Type B pancreatic cell (in vitro differentiated cells): ENCODE results near the gene ATP5PD. TPM values are rescaled to one million over a fixed set of nuclear protein-coding genes. Genes with fewer than 3 reads are reported as not detected.
A peak's percentile ranks its signal among the peaks of the same experiment; 100 is the strongest.

ENCODE experiments used
- DNase-seq: peaks from one replicate; pipeline ENCODE4 v3.0.0; 2021; ENCODE audit warnings: mixed read lengths; ENCODE audit not compliant: unreplicated experiment; ENCODE audit errors: extremely low spot score
- H3K27ac Mint-ChIP-seq: 2 replicates; pipeline ENCODE4 v1.8.0; 2021; ENCODE audit warnings: mild to moderate bottlenecking, mixed read lengths
- H3K27me3 Mint-ChIP-seq: 2 replicates; pipeline ENCODE4 v1.8.0; 2021; ENCODE audit warnings: mixed read lengths
- H3K36me3 Mint-ChIP-seq: 2 replicates; pipeline ENCODE4 v1.8.0; 2021; ENCODE audit warnings: mixed read lengths
- H3K4me1 Mint-ChIP-seq: one replicate; pipeline ENCODE4 v1.8.0; 2021; ENCODE audit warnings: mixed read lengths; ENCODE audit not compliant: unreplicated experiment
- H3K4me3 Mint-ChIP-seq: 2 replicates; pipeline ENCODE4 v1.8.0; 2021; ENCODE audit warnings: mild to moderate bottlenecking, mixed read lengths
- H3K9me3 Mint-ChIP-seq: 2 replicates; pipeline ENCODE4 v1.8.0; 2021; ENCODE audit warnings: mixed read lengths
- total RNA-seq: library from RNA; stranded (reverse); gene quantifications from 2 replicates; pipeline ENCODE4 v1.2.1, GENCODE V29; 2021; ENCODE audit warnings: low replicate concordance
- TF ChIP-seq, protein P1 (sequence below): fragments of 200-600 bp; sonication (generic); conservative IDR thresholded peaks from 2 replicates; pipeline ENCODE4 v1.5.0; 2021; ENCODE audit warnings: antibody characterized with exemption, mild to moderate bottlenecking

Gene ATP5PD
- total RNA-seq, 1 donor from 2014 or later = 239 TPM

DNA sequence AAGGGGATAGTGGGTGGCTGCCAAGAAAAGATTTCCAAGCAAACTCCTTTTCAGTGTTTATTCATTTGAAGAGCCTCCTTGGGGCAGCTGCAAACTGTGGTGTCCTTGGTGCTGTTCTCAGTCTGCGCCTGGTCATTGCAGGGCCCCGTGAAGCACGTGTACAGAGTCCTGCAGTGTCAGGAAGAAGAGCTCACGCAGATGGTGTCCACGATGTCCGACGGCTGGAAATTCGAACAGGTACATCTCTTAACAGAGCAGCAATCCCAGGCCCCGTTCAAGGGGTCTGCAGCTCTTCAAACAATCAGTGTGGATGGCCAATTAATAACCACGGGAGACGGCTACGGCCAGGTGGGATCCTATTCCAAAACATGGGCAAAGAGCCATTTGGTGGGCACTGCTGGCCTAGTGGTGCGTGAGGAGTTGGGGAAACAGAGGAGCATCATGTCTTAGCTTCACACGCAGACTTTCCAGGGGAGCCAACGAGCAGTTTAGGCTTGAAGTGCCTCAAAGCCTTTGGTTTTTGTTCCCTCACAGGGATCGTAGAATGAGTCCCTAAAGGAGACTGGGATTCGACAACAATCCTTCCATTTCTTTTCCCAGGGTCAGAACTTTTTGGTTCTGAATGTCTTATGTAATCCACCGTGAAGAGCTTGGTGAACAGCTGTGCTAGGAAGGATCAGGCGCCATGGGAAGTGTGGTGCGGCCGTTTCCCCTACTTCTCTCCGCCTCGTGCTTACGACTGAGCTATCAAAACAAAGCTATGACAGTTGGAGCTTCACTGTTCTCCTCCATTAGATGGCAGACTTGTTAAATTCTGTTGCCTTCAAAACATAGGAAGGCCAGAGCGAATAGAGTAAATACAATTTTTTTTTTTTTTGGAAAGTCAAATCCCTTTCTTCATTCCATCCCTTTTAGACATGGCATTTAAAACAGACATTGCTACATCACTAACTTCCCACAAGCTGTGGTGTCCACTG, 12.9 kb upstream of the ATP5PD start:
- DNase-seq = no peak
- TF ChIP-seq, protein P1, sequence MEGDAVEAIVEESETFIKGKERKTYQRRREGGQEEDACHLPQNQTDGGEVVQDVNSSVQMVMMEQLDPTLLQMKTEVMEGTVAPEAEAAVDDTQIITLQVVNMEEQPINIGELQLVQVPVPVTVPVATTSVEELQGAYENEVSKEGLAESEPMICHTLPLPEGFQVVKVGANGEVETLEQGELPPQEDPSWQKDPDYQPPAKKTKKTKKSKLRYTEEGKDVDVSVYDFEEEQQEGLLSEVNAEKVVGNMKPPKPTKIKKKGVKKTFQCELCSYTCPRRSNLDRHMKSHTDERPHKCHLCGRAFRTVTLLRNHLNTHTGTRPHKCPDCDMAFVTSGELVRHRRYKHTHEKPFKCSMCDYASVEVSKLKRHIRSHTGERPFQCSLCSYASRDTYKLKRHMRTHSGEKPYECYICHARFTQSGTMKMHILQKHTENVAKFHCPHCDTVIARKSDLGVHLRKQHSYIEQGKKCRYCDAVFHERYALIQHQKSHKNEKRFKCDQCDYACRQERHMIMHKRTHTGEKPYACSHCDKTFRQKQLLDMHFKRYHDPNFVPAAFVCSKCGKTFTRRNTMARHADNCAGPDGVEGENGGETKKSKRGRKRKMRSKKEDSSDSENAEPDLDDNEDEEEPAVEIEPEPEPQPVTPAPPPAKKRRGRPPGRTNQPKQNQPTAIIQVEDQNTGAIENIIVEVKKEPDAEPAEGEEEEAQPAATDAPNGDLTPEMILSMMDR = peak; percentile 49
- Mint-ChIP-seq H3K4me1 (no peaks in the 10 kb centered on the region), H3K4me3 (no peak overlapping the region), H3K27me3 (no peaks in the 10 kb centered on the region), H3K27ac (no peak overlapping the region), H3K9me3 (no peaks in the 10 kb centered on the region), H3K36me3 (peaks cover 12% of the 10 kb centered on the region)

DNA sequence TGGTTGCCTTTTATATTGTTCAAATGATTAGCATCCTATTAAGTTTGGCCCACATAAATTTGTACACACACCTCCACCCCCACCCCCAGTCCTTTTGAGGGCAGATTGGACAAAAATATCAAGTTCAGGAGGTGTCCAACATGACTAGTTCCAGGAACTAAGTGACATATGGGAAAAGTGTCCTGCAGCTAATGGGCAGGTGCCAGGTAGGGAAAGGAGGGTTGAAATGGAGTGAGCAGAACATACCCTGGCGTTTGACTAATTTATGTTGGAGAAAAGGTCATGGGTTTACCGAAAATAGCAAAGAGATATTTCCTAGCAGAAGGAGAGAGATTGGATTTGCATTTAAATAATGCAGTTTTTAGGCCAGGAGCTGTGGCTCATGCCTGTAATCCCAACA, 5.2 kb upstream of the ATP5PD start:
- Mint-ChIP-seq H3K27ac (no peak overlapping the region), H3K36me3 (peaks cover 15% of the 10 kb centered on the region), H3K27me3 (no peaks in the 10 kb centered on the region), H3K4me1 (peaks cover 17% of the 10 kb centered on the region), H3K4me3 (no peak overlapping the region), H3K9me3 (no peaks in the 10 kb centered on the region)
- DNase-seq = no peak
- TF ChIP-seq, protein P1 = no peak

DNA sequence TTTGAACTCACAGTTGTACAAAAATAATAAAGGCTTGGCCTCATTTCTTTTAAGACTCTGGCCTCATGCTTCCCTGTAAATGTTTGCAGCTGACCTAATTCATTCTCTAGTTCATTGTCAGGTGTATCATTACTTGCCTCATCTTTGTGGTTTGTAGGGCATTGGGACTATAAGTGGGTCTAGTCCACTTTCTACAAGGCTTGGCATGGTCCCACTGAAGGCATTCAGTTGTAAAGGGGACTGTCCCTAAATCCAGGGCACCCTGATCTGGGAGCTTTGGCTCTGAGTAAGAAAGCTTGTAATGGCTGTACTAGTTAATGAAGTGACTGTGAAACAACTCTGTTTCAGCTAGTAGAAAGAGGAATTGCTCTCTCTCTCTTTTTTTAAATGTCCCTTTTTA, 2.9 kb upstream of the ATP5PD start:
- Mint-ChIP-seq H3K4me1 (peaks cover 28% of the 10 kb centered on the region), H3K9me3 (no peaks in the 10 kb centered on the region), H3K4me3 (peak overlapping the region; percentile 51), H3K27me3 (no peaks in the 10 kb centered on the region), H3K36me3 (peaks cover 11% of the 10 kb centered on the region), H3K27ac (no peak overlapping the region)
- no peak for DNase-seq
- TF ChIP-seq, protein P1 = no peak

DNA sequence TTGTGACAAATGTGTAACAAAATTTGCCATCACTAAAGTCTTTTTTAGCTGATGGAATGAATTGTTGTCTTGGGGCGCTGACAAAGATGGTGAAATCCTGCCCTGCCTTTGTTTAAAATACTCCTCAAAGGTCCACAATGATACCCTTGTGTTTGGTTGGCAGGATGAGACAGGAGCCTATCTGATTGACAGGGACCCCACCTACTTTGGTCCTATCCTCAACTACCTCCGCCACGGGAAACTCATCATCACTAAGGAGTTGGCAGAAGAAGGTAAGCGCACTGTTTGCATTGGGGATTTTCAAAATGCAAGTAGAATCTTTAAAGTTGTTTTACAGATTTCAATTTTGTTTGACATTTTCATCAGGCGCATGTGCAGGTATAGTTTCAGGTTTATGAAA, 2.3 kb upstream of the ATP5PD start:
- H3K9me3 Mint-ChIP-seq = no peaks in the 10 kb centered on the region
- peak overlapping the region; percentile 99 for H3K4me3 Mint-ChIP-seq
- H3K36me3 Mint-ChIP-seq = peaks cover 11% of the 10 kb centered on the region
- H3K27me3 Mint-ChIP-seq = no peaks in the 10 kb centered on the region
- TF ChIP-seq, protein P1 = no peak
- no peak for DNase-seq
- H3K4me1 Mint-ChIP-seq = peaks cover 30% of the 10 kb centered on the region
- no peak overlapping the region for H3K27ac Mint-ChIP-seq

DNA sequence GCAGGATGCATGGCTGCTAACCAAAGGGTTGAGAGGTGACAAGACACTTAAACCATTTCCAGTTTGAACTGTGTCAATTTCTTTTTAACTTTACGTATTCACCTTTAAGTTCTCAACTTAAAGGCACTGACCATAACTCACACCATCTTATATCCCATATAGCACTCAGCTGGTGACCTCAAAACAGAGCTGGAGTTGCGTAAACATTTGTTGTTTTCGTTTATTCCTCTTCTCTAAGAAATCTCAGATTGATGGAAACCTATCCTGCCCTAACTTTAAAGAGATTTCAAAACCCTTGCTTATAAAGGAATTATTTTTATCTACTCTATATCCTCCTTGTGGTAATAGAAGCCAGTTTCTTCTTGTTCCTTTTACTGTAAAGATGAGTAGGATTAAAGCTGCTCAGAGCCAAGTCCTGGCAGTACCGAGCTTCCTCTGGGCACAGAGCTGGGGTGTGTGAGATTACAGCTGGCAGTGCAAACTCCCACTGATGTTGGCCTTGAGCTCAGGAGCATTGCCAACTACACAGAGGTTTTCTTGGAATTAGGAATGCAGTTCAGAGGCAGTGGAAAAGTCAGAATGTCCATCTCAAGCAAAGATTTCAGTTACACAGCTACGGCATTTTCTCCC, 1.6 kb upstream of the ATP5PD start:
- peak overlapping the region; percentile 99 for H3K4me3 Mint-ChIP-seq
- TF ChIP-seq, protein P1 = no peak
- H3K9me3 Mint-ChIP-seq = no peaks in the 10 kb centered on the region
- H3K27me3 Mint-ChIP-seq = no peaks in the 10 kb centered on the region
- H3K27ac Mint-ChIP-seq = peak overlapping the region; percentile 96
- peaks cover 30% of the 10 kb centered on the region for H3K4me1 Mint-ChIP-seq
- peaks cover 11% of the 10 kb centered on the region for H3K36me3 Mint-ChIP-seq
- DNase-seq = no peak
